Activated B cell treated with CpG ODN at 0.5 μM for 24 hours (primary cell): ENCODE measurements around the gene PDZK1. TPM values are rescaled to one million over a fixed set of nuclear protein-coding genes. Genes with fewer than 3 reads are reported as not detected.

ENCODE experiments used
- ATAC-seq: fragments of 200-7000 bp; cut with Tn5 transposase; one replicate; pipeline ENCODE4 v1.10.0; 2021; ENCODE audit warnings: low read depth, mild to moderate bottlenecking, moderate library complexity
- CTCF ChIA-PET: fragments of 350-600 bp; sonication (Branson Sonifier 250); formaldehyde crosslinking; loops from one replicate; lab custom pipeline; 2021; ENCODE audit warnings: antibody characterized with exemption; lab: Charles Lee
- POLR2A ChIA-PET: fragments of 350-600 bp; sonication (Branson Sonifier 250); formaldehyde crosslinking; loops from one replicate; lab custom pipeline; 2021; ENCODE audit warnings: antibody characterized with exemption; lab: Charles Lee
- DNase-seq: peaks from one replicate; pipeline ENCODE4 v3.0.0; 2022
- H3K27ac Mint-ChIP-seq: one replicate; pipeline ENCODE4 v1.8.0; 2020; ENCODE audit warnings: mixed read lengths
- H3K27me3 Mint-ChIP-seq: one replicate; pipeline ENCODE4 v1.8.0; 2021; ENCODE audit warnings: mixed read lengths
- H3K36me3 Mint-ChIP-seq: one replicate; pipeline ENCODE4 v1.8.0; 2021; ENCODE audit warnings: low read depth, mixed read lengths
- H3K4me1 Mint-ChIP-seq: one replicate; pipeline ENCODE4 v1.8.0; 2021; ENCODE audit warnings: mixed read lengths
- H3K4me3 Mint-ChIP-seq: one replicate; pipeline ENCODE4 v1.8.0; 2020; ENCODE audit warnings: mild to moderate bottlenecking, mixed read lengths
- H3K9me3 Mint-ChIP-seq: one replicate; pipeline ENCODE4 v1.8.0; 2020; ENCODE audit warnings: mixed read lengths
- intact Hi-C: fragments of 100-400 bp; cut with micrococcal nuclease; formaldehyde crosslinking; loops from one replicate; pipeline ENCODE4 v1.15.1; 2024
- total RNA-seq: library from RNA; stranded (reverse); gene quantifications from 2 replicates; pipeline ENCODE4 v1.2.3, GENCODE V29; 2022
- TF ChIP-seq, protein P1 (sequence below): fragments of 200-600 bp; IDR thresholded peaks from one replicate; pipeline ENCODE4 v1.8.0; 2022; ENCODE audit warnings: antibody characterized with exemption, mild to moderate bottlenecking

Gene PDZK1
- total RNA-seq, 1 donor from 2014 or later: 0.13 TPM

DNA sequence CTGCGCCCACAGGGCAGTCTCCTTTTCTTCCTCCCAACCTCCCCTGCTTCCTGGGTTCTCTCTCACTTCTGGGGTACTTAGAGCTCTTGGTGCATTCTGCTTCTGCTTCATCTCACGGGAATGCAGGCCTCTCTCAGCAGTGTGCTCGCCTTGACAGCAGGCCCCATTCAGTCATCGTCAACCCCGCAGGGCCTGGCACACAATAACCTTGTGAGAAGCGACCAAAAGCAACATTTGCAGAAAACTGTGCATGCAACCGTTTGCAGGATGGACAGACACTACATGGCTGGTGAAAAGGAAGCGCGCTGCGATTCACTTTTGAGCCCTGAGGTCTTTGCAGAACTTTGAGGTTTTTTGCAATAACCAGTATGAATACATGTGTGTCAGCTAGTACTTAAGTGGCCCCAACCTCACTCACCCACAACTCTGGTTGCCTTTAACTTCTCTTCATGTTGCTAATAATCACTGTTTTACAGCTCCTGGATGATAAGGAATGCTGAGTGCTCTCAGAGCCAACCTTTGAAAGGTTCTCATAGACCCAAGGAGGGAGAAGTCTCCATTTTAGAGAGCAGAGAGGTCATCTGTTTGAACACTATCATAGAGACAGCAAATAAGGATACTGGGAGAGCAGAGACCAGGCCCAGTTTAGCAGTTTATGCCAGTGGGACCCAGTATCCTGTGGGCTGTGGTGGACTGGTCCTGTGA is 9.6 kb upstream of the PDZK1 start:
- no peak overlapping the region for H3K4me3 Mint-ChIP-seq

DNA sequence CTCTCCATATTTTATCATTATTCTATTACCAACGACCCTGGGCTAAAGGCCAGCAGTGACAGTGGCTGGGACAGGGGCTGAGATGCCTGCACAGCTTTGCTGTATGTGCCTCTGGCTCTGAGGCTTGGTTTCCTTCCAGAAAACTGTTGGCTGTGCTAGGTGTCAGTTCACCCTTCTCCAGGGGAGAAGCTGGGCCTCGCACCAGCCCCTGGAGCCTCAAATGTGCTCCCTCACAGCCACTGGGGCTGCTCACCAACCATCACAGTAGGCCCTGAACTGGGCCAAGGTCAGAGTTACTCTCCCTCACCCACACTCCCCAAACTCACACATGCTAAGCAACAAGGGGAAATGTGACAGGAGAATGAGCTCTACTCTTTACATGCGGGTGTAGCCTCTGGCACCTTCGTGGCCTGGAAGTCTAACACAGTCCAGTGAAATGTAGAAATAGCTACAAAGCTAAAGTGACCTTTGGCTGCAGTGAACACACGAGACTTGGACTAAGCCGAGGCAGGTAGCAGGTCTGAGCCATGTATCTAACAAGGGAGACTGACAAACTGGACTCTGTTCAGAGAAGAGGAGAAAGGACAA is 7.5 kb upstream of the PDZK1 start:
- H3K27ac Mint-ChIP-seq: no peak overlapping the region
- intact Hi-C loops: no loop called here
- DNase-seq (no peak), ATAC-seq (no peak)
- H3K9me3 Mint-ChIP-seq: no peaks in the 10 kb centered on the region
- no peaks in the 10 kb centered on the region for H3K4me1 Mint-ChIP-seq
- no peaks in the 10 kb centered on the region for H3K36me3 Mint-ChIP-seq
- H3K27me3 Mint-ChIP-seq: peaks cover 7% of the 10 kb centered on the region
- POLR2A ChIA-PET: no interaction called here
- no peak overlapping the region for H3K4me3 Mint-ChIP-seq
- TF ChIP-seq, protein P1, sequence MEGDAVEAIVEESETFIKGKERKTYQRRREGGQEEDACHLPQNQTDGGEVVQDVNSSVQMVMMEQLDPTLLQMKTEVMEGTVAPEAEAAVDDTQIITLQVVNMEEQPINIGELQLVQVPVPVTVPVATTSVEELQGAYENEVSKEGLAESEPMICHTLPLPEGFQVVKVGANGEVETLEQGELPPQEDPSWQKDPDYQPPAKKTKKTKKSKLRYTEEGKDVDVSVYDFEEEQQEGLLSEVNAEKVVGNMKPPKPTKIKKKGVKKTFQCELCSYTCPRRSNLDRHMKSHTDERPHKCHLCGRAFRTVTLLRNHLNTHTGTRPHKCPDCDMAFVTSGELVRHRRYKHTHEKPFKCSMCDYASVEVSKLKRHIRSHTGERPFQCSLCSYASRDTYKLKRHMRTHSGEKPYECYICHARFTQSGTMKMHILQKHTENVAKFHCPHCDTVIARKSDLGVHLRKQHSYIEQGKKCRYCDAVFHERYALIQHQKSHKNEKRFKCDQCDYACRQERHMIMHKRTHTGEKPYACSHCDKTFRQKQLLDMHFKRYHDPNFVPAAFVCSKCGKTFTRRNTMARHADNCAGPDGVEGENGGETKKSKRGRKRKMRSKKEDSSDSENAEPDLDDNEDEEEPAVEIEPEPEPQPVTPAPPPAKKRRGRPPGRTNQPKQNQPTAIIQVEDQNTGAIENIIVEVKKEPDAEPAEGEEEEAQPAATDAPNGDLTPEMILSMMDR: no peak
- CTCF ChIA-PET: no interaction called here

More for the DNA sequence above, 9.6 kb upstream of the PDZK1 start:
- Mint-ChIP-seq H3K27me3 (peaks cover 14% of the 10 kb centered on the region), H3K27ac (no peak overlapping the region), H3K36me3 (no peaks in the 10 kb centered on the region), H3K4me1 (peaks cover 12% of the 10 kb centered on the region), H3K9me3 (no peaks in the 10 kb centered on the region)
- no peak for DNase-seq
- intact Hi-C loops: no loop called here
- no peak for ATAC-seq
- POLR2A ChIA-PET: no interaction called here
- TF ChIP-seq, protein P1: no peak
- CTCF ChIA-PET: no interaction called here

DNA sequence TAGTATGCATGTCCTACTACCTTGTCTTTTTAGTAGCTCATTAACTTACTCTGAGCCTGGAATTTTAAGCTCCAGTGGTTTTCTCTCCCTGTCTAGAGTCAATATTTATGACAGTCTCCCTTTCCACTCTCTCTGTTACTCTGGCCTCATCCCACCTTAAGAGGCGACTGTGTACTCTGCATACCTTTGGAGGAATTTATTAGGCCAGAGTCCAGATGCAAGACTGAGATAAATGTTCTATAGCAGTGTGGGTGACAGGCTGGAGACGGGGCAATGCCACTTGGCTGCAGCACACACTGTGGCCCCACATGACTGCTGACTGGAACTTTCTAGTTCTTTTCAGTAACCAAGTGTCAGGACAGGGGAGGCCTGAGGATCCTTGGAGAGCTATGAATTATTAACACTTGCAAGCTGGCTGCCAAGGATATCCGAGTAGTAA is 4.1 kb upstream of the PDZK1 start:
- TF ChIP-seq, protein P1: no peak
- intact Hi-C loops: no loop called here
- ATAC-seq (no peak), DNase-seq (no peak)
- POLR2A ChIA-PET: no interaction called here
- no peaks in the 10 kb centered on the region for H3K36me3 Mint-ChIP-seq
- H3K4me1 Mint-ChIP-seq: no peaks in the 10 kb centered on the region
- H3K9me3 Mint-ChIP-seq: no peaks in the 10 kb centered on the region
- no peak overlapping the region for H3K27ac Mint-ChIP-seq
- H3K27me3 Mint-ChIP-seq: peaks cover 2% of the 10 kb centered on the region
- CTCF ChIA-PET: no interaction called here
- no peak overlapping the region for H3K4me3 Mint-ChIP-seq

DNA sequence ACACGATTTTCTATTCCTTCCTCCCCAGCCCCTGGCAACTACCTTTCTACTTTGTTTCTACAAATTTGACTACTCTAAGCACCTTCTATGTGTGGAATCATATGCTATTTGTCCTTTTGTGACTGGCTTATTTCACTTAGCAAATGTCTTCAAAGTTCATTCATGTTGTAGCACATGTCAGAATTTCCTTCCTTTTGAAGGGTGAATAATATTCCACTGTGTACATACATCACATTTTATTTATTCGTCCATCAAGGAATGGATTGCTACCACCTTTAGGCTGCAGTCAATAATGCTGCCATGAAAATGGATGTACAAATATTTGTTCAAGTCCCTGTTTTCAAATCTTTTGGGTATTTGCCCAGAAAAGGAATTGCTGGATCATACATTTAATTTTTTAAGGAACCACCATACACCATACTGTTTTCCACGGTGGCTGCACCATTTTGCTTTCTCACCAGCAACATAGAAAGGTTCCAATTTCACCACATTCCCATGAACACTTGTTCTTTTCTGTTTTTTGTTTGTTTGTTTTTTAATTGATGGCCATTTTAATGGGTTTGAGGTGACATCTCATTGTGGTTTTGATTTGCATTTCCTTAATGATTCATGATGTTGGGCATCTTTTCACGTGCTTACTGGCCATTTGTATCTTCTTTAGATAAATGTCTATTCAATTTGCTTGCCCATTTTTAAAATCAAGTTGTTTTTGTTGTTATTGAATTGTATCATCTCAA is 3.3 kb upstream of the PDZK1 start:
- CTCF ChIA-PET: no interaction called here
- intact Hi-C loops: no loop called here
- no peak overlapping the region for H3K4me3 Mint-ChIP-seq

More for the DNA sequence above, 3.3 kb upstream of the PDZK1 start:
- H3K36me3 Mint-ChIP-seq: no peaks in the 10 kb centered on the region
- POLR2A ChIA-PET: no interaction called here
- H3K4me1 Mint-ChIP-seq: no peaks in the 10 kb centered on the region
- H3K9me3 Mint-ChIP-seq: no peaks in the 10 kb centered on the region
- no peak overlapping the region for H3K27ac Mint-ChIP-seq
- ATAC-seq (no peak), DNase-seq (no peak)
- TF ChIP-seq, protein P1: no peak
- H3K27me3 Mint-ChIP-seq: peaks cover 2% of the 10 kb centered on the region
